IMR-90 (cell line): Measurements from ENCODE around the gene SLC8A1. TPM values are rescaled to one million over a fixed set of nuclear protein-coding genes. Genes with fewer than 3 reads are reported as not detected.
A peak's percentile ranks its signal among the peaks of the same experiment; 100 is the strongest.

Experiments used
- ATAC-seq: fragments of 200-7000 bp; cut with Tn5 transposase; 2 replicates; pipeline ENCODE4 v1.9.1; 2020; ENCODE audit warnings: low read depth, mild to moderate bottlenecking, moderate library complexity
- BruUV-seq: library from RNA; stranded (reverse); fragments of 400-500 nt; replicated peaks from 2 replicates; lab custom pipeline; 2021; lab: Mats Ljungman, UMichigan
- CTCF ChIA-PET: fragments of 300-600 bp; formaldehyde crosslinking; extraction: SDS; loops from one replicate; lab custom pipeline; 2021; ENCODE audit warnings: antibody characterized with exemption; lab: Yijun Ruan, JAX
- POLR2A ChIA-PET: fragments of 300-600 bp; sonication (Branson Sonifier 250); formaldehyde crosslinking; loops from one replicate; lab custom pipeline; 2022; ENCODE audit warnings: antibody characterized with exemption; ENCODE audit not compliant: unreplicated experiment; lab: Charles Lee
- DNase-seq: peaks from one replicate; pipeline ENCODE4 v3.0.0; 2013
- H2AFZ ChIP-seq: replicated peaks from 2 replicates; pipeline ENCODE3; 2013; ENCODE audit warnings: low read length, mild to moderate bottlenecking; ENCODE audit not compliant: poor library complexity
- H2AK5ac ChIP-seq: 2 replicates; pipeline ENCODE4 v1.6.1; 2013; ENCODE audit warnings: low read depth, low read length, inconsistent platforms
- H2AK9ac ChIP-seq: replicated peaks from 2 replicates; pipeline ENCODE3; 2013; ENCODE audit warnings: mild to moderate bottlenecking, low read depth, low read length, moderate library complexity; ENCODE audit not compliant: poor library complexity
- H2BK120ac ChIP-seq: 2 replicates; pipeline ENCODE4 v1.6.1; 2013; ENCODE audit warnings: low read depth, low read length, inconsistent platforms
- H2BK15ac ChIP-seq: 3 replicates; pipeline ENCODE4 v1.6.1; 2013; ENCODE audit warnings: low read depth, low read length, inconsistent platforms
- H2BK20ac ChIP-seq: 2 replicates; pipeline ENCODE4 v1.6.1; 2013; ENCODE audit warnings: low read depth, mild to moderate bottlenecking, inconsistent platforms, low read length, moderate library complexity
- H2BK5ac ChIP-seq: 2 replicates; pipeline ENCODE4 v1.6.1; 2013; ENCODE audit warnings: mild to moderate bottlenecking, low read depth, low read length, inconsistent platforms; ENCODE audit not compliant: poor library complexity, severe bottlenecking
- H3K14ac ChIP-seq: replicated peaks from 2 replicates; pipeline ENCODE4 v1.6.1; 2013; ENCODE audit warnings: low read depth, low read length, inconsistent platforms
- H3K18ac ChIP-seq: 2 replicates; pipeline ENCODE4 v1.6.1; 2013; ENCODE audit warnings: low read depth, low read length, control low read depth
- H3K23ac ChIP-seq: 2 replicates; pipeline ENCODE4 v1.6.1; 2013; ENCODE audit warnings: low read depth, low read length, inconsistent platforms
- H3K27ac ChIP-seq: 2 replicates; pipeline ENCODE4 v1.5.1; 2013; ENCODE audit warnings: mild to moderate bottlenecking, control low read depth, low read length; ENCODE audit not compliant: insufficient read depth
- H3K27me3 ChIP-seq: 2 replicates; pipeline ENCODE4 v1.6.1; 2013; ENCODE audit warnings: low read length; ENCODE audit not compliant: control insufficient read depth, insufficient read depth
- H3K36me3 ChIP-seq: 2 replicates; pipeline ENCODE4 v1.6.1; 2013; ENCODE audit warnings: low read length, mixed read lengths; ENCODE audit not compliant: control insufficient read depth, insufficient read depth
- H3K4ac ChIP-seq: 2 replicates; pipeline ENCODE4 v1.6.1; 2013; ENCODE audit warnings: low read depth, low read length, inconsistent platforms
- H3K4me1 ChIP-seq: 2 replicates; pipeline ENCODE4 v1.6.1; 2013; ENCODE audit warnings: low read length, mixed read lengths; ENCODE audit not compliant: control insufficient read depth, insufficient read depth
- H3K4me2 ChIP-seq: 2 replicates; pipeline ENCODE4 v1.6.1; 2013; ENCODE audit warnings: low read depth, mild to moderate bottlenecking, control low read depth, low read length, moderate library complexity
- H3K4me3 ChIP-seq: 2 replicates; pipeline ENCODE4 v1.5.1; 2013; ENCODE audit warnings: low read depth, mild to moderate bottlenecking, control low read depth, low read length, moderate library complexity; ENCODE audit not compliant: insufficient read depth
- H3K56ac ChIP-seq: 2 replicates; pipeline ENCODE4 v1.6.1; 2013; ENCODE audit warnings: low read length, inconsistent platforms; ENCODE audit not compliant: insufficient read depth; ENCODE audit errors: extremely low read depth
- H3K79me1 ChIP-seq, 2 experiments: 2 replicates each; pipeline ENCODE4 v1.6.1; 2013; ENCODE audit warnings: low read length in 2 of 2, inconsistent platforms in 1 of 2, low read depth in 1 of 2
- H3K9ac ChIP-seq: 2 replicates; pipeline ENCODE4 v1.6.1; 2013; ENCODE audit warnings: low read depth, low read length, control low read depth
- H3K9me1 ChIP-seq: 2 replicates; pipeline ENCODE4 v1.6.1; 2013; ENCODE audit warnings: low read length, inconsistent platforms; ENCODE audit not compliant: insufficient read depth
- H3K9me3 ChIP-seq: 2 replicates; pipeline ENCODE4 v1.6.1; 2013; ENCODE audit warnings: low read length; ENCODE audit not compliant: control insufficient read depth, insufficient read depth
- H4K20me1 ChIP-seq: 2 replicates; pipeline ENCODE4 v1.6.1; 2013; ENCODE audit warnings: low read length, inconsistent platforms; ENCODE audit not compliant: insufficient read depth
- H4K5ac ChIP-seq: 2 replicates; pipeline ENCODE4 v1.6.1; 2013; ENCODE audit warnings: mild to moderate bottlenecking, low read depth, low read length, control low read depth
- H4K8ac ChIP-seq, 2 experiments: 2 replicates each; pipeline ENCODE4 v1.6.1; 2013; ENCODE audit warnings: low read depth in 2 of 2, low read length in 2 of 2, control low read depth in 1 of 2, inconsistent platforms in 1 of 2
- H4K91ac ChIP-seq: 2 replicates; pipeline ENCODE4 v1.6.1; 2013; ENCODE audit warnings: low read depth, low read length, inconsistent platforms; ENCODE audit not compliant: insufficient read depth
- BHLHE40 ChIP-seq: fragments of 150-350 bp; IDR thresholded peaks from 2 replicates; pipeline ENCODE4 v1.6.1; 2016; ENCODE audit warnings: mild to moderate bottlenecking, low read depth, low read length
- CEBPB ChIP-seq: IDR thresholded peaks from 2 replicates; pipeline ENCODE4 v1.6.1; 2012; ENCODE audit warnings: low read depth, low read length, improper control_type of control experiment
- CHD1 ChIP-seq: IDR thresholded peaks from 2 replicates; pipeline ENCODE4 v1.6.1; 2012; ENCODE audit warnings: low read depth, low read length, improper control_type of control experiment
- CTCF ChIP-seq: conservative IDR thresholded peaks from 2 replicates; pipeline ENCODE4 v1.5.1; 2012; ENCODE audit warnings: mild to moderate bottlenecking, low read depth, low read length, improper control_type of control experiment
- ELK1 ChIP-seq: fragments of 150-350 bp; IDR thresholded peaks from 2 replicates; pipeline ENCODE4 v1.6.1; 2016; ENCODE audit warnings: low read depth, mild to moderate bottlenecking, low read length, moderate library complexity, borderline replicate concordance
- FOS ChIP-seq: fragments of 150-350 bp; IDR thresholded peaks from 2 replicates; pipeline ENCODE4 v1.6.1; 2016; ENCODE audit warnings: low read depth, low read length
- MAFK ChIP-seq: IDR thresholded peaks from 2 replicates; pipeline ENCODE4 v1.6.1; 2012; ENCODE audit warnings: low read depth, low read length, improper control_type of control experiment
- MAZ ChIP-seq: IDR thresholded peaks from 2 replicates; pipeline ENCODE4 v1.6.1; 2012; ENCODE audit warnings: low read depth, mild to moderate bottlenecking, low read length, improper control_type of control experiment, moderate library complexity, borderline replicate concordance
- MXI1 ChIP-seq: IDR thresholded peaks from 2 replicates; pipeline ENCODE4 v1.6.1; 2012; ENCODE audit warnings: low read depth, mild to moderate bottlenecking, low read length, moderate library complexity, borderline replicate concordance
- NFE2L2 ChIP-seq: fragments of 150-350 bp; IDR thresholded peaks from 2 replicates; pipeline ENCODE4 v1.6.1; 2016; ENCODE audit warnings: low read depth, mild to moderate bottlenecking, low read length
- POLR2A ChIP-seq: IDR thresholded peaks from 2 replicates; pipeline ENCODE4 v1.6.1; 2012; ENCODE audit warnings: mild to moderate bottlenecking, low read depth, low read length
- RAD21 ChIP-seq: IDR thresholded peaks from 2 replicates; pipeline ENCODE4 v1.6.1; 2012; ENCODE audit warnings: low read length, improper control_type of control experiment
- RCOR1 ChIP-seq: IDR thresholded peaks from 2 replicates; pipeline ENCODE4 v1.6.1; 2012; ENCODE audit warnings: mild to moderate bottlenecking, low read length, improper control_type of control experiment; ENCODE audit not compliant: insufficient replicate concordance
- SMC3 ChIP-seq: fragments of 150-350 bp; IDR thresholded peaks from 2 replicates; pipeline ENCODE4 v1.6.1; 2016; ENCODE audit warnings: low read depth, mild to moderate bottlenecking, antibody characterized with exemption, low read length, moderate library complexity
- USF2 ChIP-seq: fragments of 150-350 bp; IDR thresholded peaks from 2 replicates; pipeline ENCODE4 v1.6.1; 2017; ENCODE audit warnings: mild to moderate bottlenecking, antibody characterized with exemption, low read length, low read depth
- WGBS, 2 experiments: methylation state at CpG; one replicate each; pipeline versions ENCODE4 v1.1.5 to v1.1.7; 2013; ENCODE audit warnings: missing lambda C conversion rate in 2 of 2; ENCODE audit not compliant: insufficient read length in 1 of 2; ENCODE audit errors: extremely low coverage in 2 of 2; 5-methylcytosine and 5-hydroxymethylcytosine counted together
- dilution Hi-C: fragments of 300-500 bp; cut with HindIII; formaldehyde crosslinking; loops from one replicate; pipeline ENCODE4 v1.14.3; 2018; ENCODE audit warnings: low sequenced_read_pairs; ENCODE audit not compliant: unreplicated experiment
- in situ Hi-C: fragments of 300-500 bp; cut with MboI; formaldehyde crosslinking; loops from 3 replicates; pipeline ENCODE4 v1.14.3; 2019; ENCODE audit warnings: low sequenced_read_pairs, inconsistent platforms, mixed read lengths
- intact Hi-C: fragments of 100-400 bp; cut with micrococcal nuclease; formaldehyde crosslinking; loops from 2 replicates; pipeline ENCODE4 v1.10.0; 2022
- polyA plus RNA-seq, 3 experiments: library from polyadenylated mRNA; depleted of rRNA; stranded (reverse); fragments of >200 nt; gene quantifications; 2 replicates each; pipeline ENCODE4 v1.2.3, GENCODE V29; 2012; ENCODE audit warnings: low replicate concordance in 1 of 3
- total RNA-seq: library from RNA; depleted of rRNA; stranded (reverse); fragments of >200 nt; gene quantifications from 2 replicates; pipeline ENCODE4 v1.2.3, GENCODE V29; 2012

Gene SLC8A1
- total and polyA plus RNA-seq, 2 of the 4 experiments (the other 2 are of a cell fraction), result 7.7 to 57.0 TPM

- WGBS, 2 experiments, result no CpG with 5 or more reads among the region's 4 CpGs
- H3K4me2 ChIP-seq, result no peak overlapping the region
- ATAC-seq (no peak), DNase-seq (peak; percentile 58)
- no peak overlapping the region for H2AFZ ChIP-seq
- H3K18ac ChIP-seq, result peak overlapping the region; percentile 19; the same call in 1 of the 2 replicates
- H3K9me3 ChIP-seq, result peaks cover 2% of the 10 kb centered on the region; the same call in 1 of the 2 replicates
- H4K8ac ChIP-seq, result no peak overlapping the region; a peak in 3 of 4 replicates
- no peaks in the 10 kb centered on the region for H4K20me1 ChIP-seq
- no peak overlapping the region for H2BK120ac ChIP-seq
- TF ChIP-seq RAD21 (no peak), MAZ (no peak), CHD1 (no peak), NFE2L2 (no peak), RCOR1 (no peak), BHLHE40 (no peak), SMC3 (no peak), MXI1 (no peak), ELK1 (no peak), MAFK (no peak), POLR2A (no peak), CTCF (no peak), USF2 (no peak), CEBPB (no peak), FOS (no peak)
- no peak overlapping the region for H2AK5ac ChIP-seq
- H3K14ac ChIP-seq, result no peak overlapping the region
- intact Hi-C loops, result loop anchor here (5.0 kb wide), 1 partner anchor 102 kb away; no protein-coding TSS in a partner anchor
- H2AK9ac ChIP-seq, result no peak overlapping the region
- CTCF ChIA-PET, result no interaction called here
- peaks cover 3 to 29% of the 10 kb centered on the region in 2 experiments; a peak in 3 of 4 replicates for H3K79me1 ChIP-seq
- no peak overlapping the region for H3K4ac ChIP-seq
- no peaks in the 10 kb centered on the region for H3K36me3 ChIP-seq
- in situ Hi-C loops, result no loop called here
- dilution Hi-C loops, result no loop called here
- peak overlapping the region; percentile 99 for H2BK5ac ChIP-seq
- H4K5ac ChIP-seq, result peak overlapping the region; percentile 57; the same call in 1 of the 2 replicates
- H2BK15ac ChIP-seq, result 0 out of 3 replicates have a peak overlapping the region, but pooled peaks have one; percentile 71
- no peak overlapping the region; the same call in 1 of the 2 replicates for H4K91ac ChIP-seq
- H3K4me3 ChIP-seq, result no peak overlapping the region
- peaks cover 20% of the 10 kb centered on the region for H3K4me1 ChIP-seq
- H3K9me1 ChIP-seq, result peaks cover 7% of the 10 kb centered on the region; the same call in 1 of the 2 replicates
- no peak overlapping the region for H3K23ac ChIP-seq
- no peaks in the 10 kb centered on the region for H3K27me3 ChIP-seq
- no TSS peak for BruUV-seq
- no peak overlapping the region for H3K27ac ChIP-seq
- POLR2A ChIA-PET, result no interaction called here
- H3K56ac ChIP-seq, result peak overlapping the region; percentile 37; the same call in 1 of the 2 replicates
- H2BK20ac ChIP-seq, result peak overlapping the region; percentile 51; the same call in 1 of the 2 replicates
- no peak overlapping the region for H3K9ac ChIP-seq
These were observed 247.6 kb downstream of the SLC8A1 start for GRCh38 chr2:40204268-40204667.
